Nephron (organoid): Measurements from ENCODE around the gene OR52W1.

ENCODE experiments used
- H3K27ac Mint-ChIP-seq, 3 experiments: 2 replicates each; pipeline ENCODE4 v1.8.0; 2020; ENCODE audit warnings: mixed read lengths in 3 of 3, mild to moderate bottlenecking in 2 of 3, moderate library complexity in 1 of 3
- H3K27me3 Mint-ChIP-seq: 2 replicates; pipeline ENCODE4 v1.8.0; 2021; ENCODE audit warnings: low read depth, mild to moderate bottlenecking, moderate library complexity, mixed read lengths
- H3K36me3 Mint-ChIP-seq: 2 replicates; pipeline ENCODE4 v1.8.0; 2020; ENCODE audit warnings: low read depth, mixed read lengths
- H3K4me1 Mint-ChIP-seq: 2 replicates; pipeline ENCODE4 v1.8.0; 2020; ENCODE audit warnings: mixed read lengths
- H3K4me3 Mint-ChIP-seq, 3 experiments: 2 replicates each; pipeline ENCODE4 v1.8.0; 2020; ENCODE audit warnings: mild to moderate bottlenecking in 3 of 3, mixed read lengths in 3 of 3, moderate library complexity in 2 of 3
- H3K9me3 Mint-ChIP-seq: 2 replicates; pipeline ENCODE4 v1.8.0; 2020; ENCODE audit warnings: mixed read lengths
- CTCF ChIP-seq, 3 experiments: fragments of 200-600 bp; sonication (generic); IDR thresholded peaks; one replicate each; pipeline ENCODE4 v1.5.0; 2021; ENCODE audit warnings: antibody characterized with exemption in 3 of 3; ENCODE audit not compliant: unreplicated experiment in 3 of 3

Gene OR52W1

GRCh38 chr11:6175440-6175839 lies 23.6 kb upstream of the OR52W1 start:
- TF ChIP-seq CTCF (IDR thresholded peaks at IDR 0.05; ENCODE audit: unreplicated experiment in 3 of 3), result no peak
- no peaks in the 10 kb centered on the region for H3K36me3 Mint-ChIP-seq
- no peak overlapping the region for H3K27ac Mint-ChIP-seq
- H3K27me3 Mint-ChIP-seq, result peaks cover 5% of the 10 kb centered on the region
- H3K9me3 Mint-ChIP-seq, result peaks cover 6% of the 10 kb centered on the region
- H3K4me3 Mint-ChIP-seq, result no peak overlapping the region
- no peaks in the 10 kb centered on the region for H3K4me1 Mint-ChIP-seq

GRCh38 chr11:6191742-6192141 lies 7.3 kb upstream of the OR52W1 start:
- Mint-ChIP-seq H3K9me3 (no peaks in the 10 kb centered on the region), H3K4me1 (no peaks in the 10 kb centered on the region)

GRCh38 chr11:6194065-6194581 lies 4.9 kb upstream of the OR52W1 start:
- Mint-ChIP-seq H3K27ac (no peak overlapping the region), H3K9me3 (no peaks in the 10 kb centered on the region), H3K4me3 (no peak overlapping the region), H3K36me3 (no peaks in the 10 kb centered on the region), H3K27me3 (no peaks in the 10 kb centered on the region), H3K4me1 (no peaks in the 10 kb centered on the region)
- no peak for TF ChIP-seq CTCF (IDR thresholded peaks at IDR 0.05; ENCODE audit: unreplicated experiment in 3 of 3)

More at GRCh38 chr11:6191742-6192141, 7.3 kb upstream of the OR52W1 start:
- no peaks in the 10 kb centered on the region for H3K27me3 Mint-ChIP-seq
- no peak overlapping the region for H3K4me3 Mint-ChIP-seq
- TF ChIP-seq CTCF (IDR thresholded peaks at IDR 0.05; ENCODE audit: unreplicated experiment in 3 of 3), result no peak
- no peaks in the 10 kb centered on the region for H3K36me3 Mint-ChIP-seq
- H3K27ac Mint-ChIP-seq, result no peak overlapping the region

GRCh38 chr11:6196396-6196795 lies 2.6 kb upstream of the OR52W1 start:
- Mint-ChIP-seq H3K4me1 (no peaks in the 10 kb centered on the region), H3K27ac (no peak overlapping the region), H3K27me3 (no peaks in the 10 kb centered on the region), H3K9me3 (no peaks in the 10 kb centered on the region), H3K4me3 (no peak overlapping the region), H3K36me3 (no peaks in the 10 kb centered on the region)
- TF ChIP-seq CTCF (IDR thresholded peaks at IDR 0.05; ENCODE audit: unreplicated experiment in 3 of 3), result no peak

GRCh38 chr11:6197466-6198200 lies 1.4 kb upstream of the OR52W1 start:
- Mint-ChIP-seq H3K4me3 (no peak overlapping the region), H3K4me1 (no peaks in the 10 kb centered on the region), H3K27me3 (no peaks in the 10 kb centered on the region), H3K27ac (no peak overlapping the region), H3K9me3 (no peaks in the 10 kb centered on the region), H3K36me3 (no peaks in the 10 kb centered on the region)
- TF ChIP-seq CTCF (IDR thresholded peaks at IDR 0.05; ENCODE audit: unreplicated experiment in 3 of 3), result no peak

- H3K4me1 Mint-ChIP-seq, result no peaks in the 10 kb centered on the region
- no peak overlapping the region for H3K27ac Mint-ChIP-seq
- H3K4me3 Mint-ChIP-seq, result no peak overlapping the region
- no peaks in the 10 kb centered on the region for H3K9me3 Mint-ChIP-seq
- peaks cover 16% of the 10 kb centered on the region for H3K36me3 Mint-ChIP-seq
- no peaks in the 10 kb centered on the region for H3K27me3 Mint-ChIP-seq
- TF ChIP-seq CTCF (IDR thresholded peaks at IDR 0.05; ENCODE audit: unreplicated experiment in 3 of 3), result no peak
These were observed 2.0 kb downstream of the OR52W1 start for GRCh38 chr11:6200975-6201374.
